Aorta (tissue), 5 donors: Measurements from ENCODE around the gene WDHD1. TPM values are rescaled to one million over a fixed set of nuclear protein-coding genes. Genes with fewer than 3 reads are reported as not detected.
A peak's percentile ranks its signal among the peaks of the same experiment; 100 is the strongest.
"Not testable (repeated sequence)": the region's sequence is repeated elsewhere in the genome, so short reads cannot be mapped to it uniquely, and the experiment has no call there.

Experiments used
- ATAC-seq: fragments of 200-7000 bp; cut with Tn5 transposase; one replicate; pipeline ENCODE4 v1.9.1; 2022; ENCODE audit warnings: moderate library complexity; ENCODE audit not compliant: low FRiP score
- DNase-seq, 2 donors: peaks; one replicate each; pipeline ENCODE4 v3.0.0-alpha.2; 2020
- H3K27ac ChIP-seq, 2 donors: one replicate each; pipeline ENCODE4 v1.5.1; 2013; ENCODE audit warnings: low read length in 2 of 2, mild to moderate bottlenecking in 2 of 2, moderate library complexity in 2 of 2, control low read depth in 1 of 2, inconsistent platforms in 1 of 2, low read depth in 1 of 2
- H3K27me3 ChIP-seq, 2 donors: one replicate each; pipeline ENCODE4 v1.6.1; 2013; ENCODE audit warnings: control low read depth in 1 of 2, low read length in 1 of 2, mild to moderate bottlenecking in 1 of 2, moderate library complexity in 1 of 2; ENCODE audit not compliant: insufficient read depth in 2 of 2, control insufficient read depth in 1 of 2
- H3K36me3 ChIP-seq, 2 donors: one replicate each; pipeline ENCODE4 v1.6.1; 2013; ENCODE audit warnings: control low read depth in 1 of 2, low read length in 1 of 2, mild to moderate bottlenecking in 1 of 2; ENCODE audit not compliant: insufficient read depth in 2 of 2, control insufficient read depth in 1 of 2
- H3K4me1 ChIP-seq, 2 donors: one replicate each; pipeline ENCODE4 v1.6.1; 2013; ENCODE audit warnings: low read length in 2 of 2, control low read depth in 1 of 2, mild to moderate bottlenecking in 1 of 2, moderate library complexity in 1 of 2; ENCODE audit not compliant: insufficient read depth in 2 of 2, control insufficient read depth in 1 of 2
- H3K4me3 ChIP-seq, 2 donors: one replicate each; pipeline ENCODE4 v1.5.1; 2013; ENCODE audit warnings: low read length in 2 of 2, control low read depth in 1 of 2, mild to moderate bottlenecking in 1 of 2
- H3K9me3 ChIP-seq: one replicate; pipeline ENCODE4 v1.6.1; 2013; ENCODE audit warnings: mild to moderate bottlenecking, low read length; ENCODE audit not compliant: control insufficient read depth
- WGBS, 2 donors: extraction: QIAGEN DNeasy Blood & Tissue Kit; methylation state at CpG; one replicate each; pipeline ENCODE4 v1.1.7; 2013; 5-methylcytosine and 5-hydroxymethylcytosine counted together
- intact Hi-C, 2 donors: fragments of 100-400 bp; cut with DNase I; formaldehyde crosslinking; loops; one replicate each; pipeline versions ENCODE4 v1.14.2 to v1.15.0; 2022
- polyA plus RNA-seq, 2 donors: library from polyadenylated mRNA; stranded (reverse); fragments of 200-250 nt; gene quantifications; one replicate each; pipeline ENCODE4 v1.2.3, GENCODE V29; 2013
- total RNA-seq, 2 donors: library from RNA; stranded (reverse); fragmentation: NEBNext Ultra II Directional; extraction: Animal tissue kit (Norgen Biotek cat#: 25700); gene quantifications; one replicate each; pipeline ENCODE4 v1.2.1, GENCODE V29; 2021
- donor health status: healthy with polysubstance abuse.
- donor health status: Bipolar disorder and iron deficiency.
- donor health status: DM: no; HTN: no; CAD: no.
- donor health status: DM: no; HTN: no; CAD: no.
- donor health status: DM: yes; HTN: yes; CAD: no.

WDHD1 gene
- total and polyA plus RNA-seq, 4 donors, result 0.25 to 2.6 (median 1.3) TPM

DNA sequence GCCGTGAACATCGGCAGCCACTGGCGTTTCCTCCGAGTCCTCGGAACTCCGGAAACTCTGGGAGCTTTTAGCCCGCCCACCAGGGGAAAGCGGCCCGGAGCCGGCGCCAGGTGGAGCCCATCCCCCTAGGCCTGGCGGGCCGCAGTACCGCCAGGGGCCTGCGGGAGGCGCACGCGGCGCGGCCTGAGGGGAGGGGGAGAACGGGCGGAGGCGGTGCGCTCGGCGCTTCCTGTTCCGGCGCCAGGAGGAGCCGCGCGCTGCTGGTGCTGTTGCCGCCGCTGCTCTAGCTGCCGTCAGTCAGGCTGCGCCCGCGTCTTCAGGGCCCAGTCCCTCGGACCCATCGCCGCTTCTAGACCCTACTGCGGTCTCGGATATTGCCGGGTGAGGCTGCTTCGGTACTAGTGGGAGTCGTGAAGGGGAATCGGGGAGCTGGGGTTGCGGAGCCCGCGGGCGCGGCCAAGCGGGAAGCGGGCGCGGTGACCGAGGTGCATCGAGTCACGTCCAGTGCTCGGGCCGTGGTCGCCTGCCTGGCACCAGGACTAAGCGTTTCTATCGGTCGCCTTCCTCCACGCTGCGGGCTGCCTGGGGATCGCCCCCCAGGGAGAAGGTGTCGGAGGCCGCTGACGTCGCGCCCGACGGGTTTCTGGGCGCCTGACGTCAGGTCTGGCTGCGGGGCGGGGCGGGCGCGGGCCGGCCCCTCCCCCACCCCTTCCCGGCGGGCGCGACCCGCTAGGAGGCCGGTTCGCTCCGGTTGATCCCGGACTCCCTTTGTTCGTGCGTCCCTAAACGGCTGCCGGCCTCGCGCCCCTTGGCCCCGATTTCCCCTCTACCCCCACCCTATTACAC is 24.7 kb upstream of the WDHD1 start, which contains the start of gene MAPK1IP1L:
Gene MAPK1IP1L (plus strand): TSS at position 225 of the 846 bp plus-strand sequence. CDS start 10,037 bp downstream, outside the sequence.
- intact Hi-C loops, result loop anchor here in 1 of 2 donors (2.0 kb wide), 1 partner anchor 17 kb away; no protein-coding TSS in a partner anchor
- no peaks in the 10 kb centered on the region for H3K9me3 ChIP-seq
- H3K27me3 ChIP-seq, result no peaks in the 10 kb centered on the region
- H3K36me3 ChIP-seq, result no peaks in the 10 kb centered on the region
- ATAC-seq, result peak; percentile 100
- H3K27ac ChIP-seq, result peak within 1 kb of the TSS; percentile 49 to 100
- peak within 1 kb of the TSS; percentile 54 to 97 for H3K4me3 ChIP-seq
- DNase-seq, result peak; percentile 94 to 97
- H3K4me1 ChIP-seq, result peaks cover 0 to 4% of the 10 kb centered on the region in 2 donors
- WGBS, 2 donors, result 0% methylated on average over 68 to 98 of the region's 98 CpGs

DNA sequence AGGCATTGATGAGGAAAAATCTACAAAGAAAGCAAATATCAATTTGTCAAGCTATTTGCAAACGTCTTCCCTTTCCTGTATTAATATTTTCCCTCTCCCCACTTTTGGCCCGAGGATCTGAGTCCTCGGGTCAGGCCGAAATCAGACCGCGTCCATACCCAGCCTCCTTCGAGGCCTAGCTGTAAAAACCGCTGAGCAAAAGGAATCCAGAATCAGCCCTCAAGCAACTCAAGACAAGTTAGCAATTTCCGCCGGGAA is 24.2 kb upstream of the WDHD1 start:
- ATAC-seq, result no peak
- Histone ChIP-seq H3K27me3 (no peaks in the 10 kb centered on the region), H3K4me3 (peak overlapping the region; percentile 8 to 9), H3K36me3 (no peaks in the 10 kb centered on the region), H3K9me3 (no peaks in the 10 kb centered on the region), H3K4me1 (peaks cover 0 to 4% of the 10 kb centered on the region in 2 donors), H3K27ac (peak overlapping the region in 1 of 2 donors; percentile 93)
- intact Hi-C loops, result no loop called here
- WGBS, 2 donors, result 1% methylated on average over 10 of the region's 10 CpGs
- DNase-seq, result no peak

DNA sequence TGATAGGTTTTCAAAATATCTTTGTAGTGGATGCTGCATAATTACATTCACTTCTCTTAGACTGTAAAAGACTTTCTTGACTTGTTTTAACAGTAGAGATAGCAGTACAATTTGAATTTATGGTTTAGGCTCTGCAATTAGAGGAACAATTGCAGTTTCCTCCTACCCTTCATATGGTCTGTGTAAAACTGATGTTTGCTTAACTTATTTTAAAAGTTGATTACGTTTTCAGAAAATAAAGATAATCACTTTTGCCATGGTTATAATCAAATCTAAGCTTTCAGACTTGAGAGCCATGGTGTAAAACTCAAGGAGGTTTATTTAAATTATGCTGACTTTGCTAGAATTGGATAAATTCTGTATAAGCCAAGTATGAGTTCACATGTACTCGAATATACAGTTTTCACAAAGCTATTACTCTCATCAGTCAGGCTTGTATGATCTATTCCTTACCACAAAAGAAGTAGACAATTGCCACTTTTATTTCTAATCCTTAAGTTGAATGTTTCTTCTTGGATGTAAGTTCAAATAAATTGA is 22.1 kb upstream of the WDHD1 start:
- Histone ChIP-seq H3K27ac (no peak overlapping the region), H3K4me1 (peaks cover 0 to 1% of the 10 kb centered on the region in 2 donors), H3K9me3 (no peaks in the 10 kb centered on the region), H3K36me3 (no peaks in the 10 kb centered on the region), H3K4me3 (no peak overlapping the region), H3K27me3 (no peaks in the 10 kb centered on the region)
- DNase-seq (no peak), ATAC-seq (no peak)
- intact Hi-C loops, result no loop called here
- 78 to 79% methylated on average over 2 of the region's 2 CpGs for WGBS, 2 donors

DNA sequence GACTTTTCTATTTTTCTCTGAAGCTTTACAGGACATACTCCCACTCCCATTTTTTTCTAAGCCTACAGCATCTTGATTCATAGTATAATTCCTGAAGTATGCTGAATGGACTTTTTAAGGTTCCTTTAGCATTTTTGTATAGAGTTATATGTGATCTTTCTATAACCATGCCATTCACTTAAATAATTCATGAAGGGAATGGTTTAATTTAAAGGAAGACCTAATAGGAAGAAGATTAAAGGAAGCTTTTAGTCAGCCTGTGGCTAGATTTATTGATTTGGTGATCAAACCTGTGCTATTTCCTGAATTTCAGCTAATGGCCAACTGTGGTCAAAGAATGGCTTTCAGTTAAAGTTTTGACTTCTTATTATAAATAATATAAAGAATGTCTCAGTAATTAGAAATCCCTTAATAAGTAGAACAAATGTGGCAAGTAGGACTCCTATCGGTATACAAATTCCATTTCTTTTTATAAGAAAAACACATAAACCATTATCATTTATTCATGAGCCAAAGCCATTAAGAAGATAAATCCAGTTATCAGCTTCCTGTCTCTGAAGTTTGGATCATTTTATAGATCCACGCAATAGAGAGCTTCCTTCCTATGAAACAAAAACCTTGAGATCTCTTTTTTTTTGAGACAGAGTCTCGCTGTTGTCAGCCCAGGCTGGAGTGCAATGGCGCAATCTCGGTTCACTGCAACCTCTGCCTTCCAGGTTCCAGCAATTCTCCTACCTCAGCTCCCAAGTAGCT is 20.6 kb upstream of the WDHD1 start:
- DNase-seq (no peak), ATAC-seq (no peak)
- Histone ChIP-seq H3K4me1 (no peaks in the 10 kb centered on the region), H3K9me3 (no peaks in the 10 kb centered on the region), H3K36me3 (peaks cover 0 to 2% of the 10 kb centered on the region in 2 donors), H3K4me3 (no peak overlapping the region), H3K27ac (no peak overlapping the region), H3K27me3 (no peaks in the 10 kb centered on the region)
- 96 to 97% methylated on average over 5 of the region's 5 CpGs for WGBS, 2 donors
- intact Hi-C loops, result no loop called here

DNA sequence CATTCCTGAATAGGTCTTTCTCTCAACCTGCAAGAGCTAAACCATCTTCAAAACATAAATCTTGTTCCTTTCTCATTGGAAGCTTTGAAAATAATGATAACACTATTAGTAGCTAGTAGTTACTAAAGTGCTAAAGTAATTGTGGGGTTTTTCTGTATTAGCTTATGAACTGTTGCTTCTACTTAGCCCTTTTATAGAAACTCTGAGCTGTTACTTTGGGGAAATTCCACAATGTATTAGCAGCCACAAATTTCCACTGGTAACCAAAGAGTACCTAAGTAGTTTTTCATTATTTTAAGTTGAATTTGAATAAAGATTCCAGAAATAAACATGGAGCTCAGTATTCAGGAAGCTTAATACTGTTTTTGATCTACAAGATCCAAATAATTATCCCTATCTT is 18.2 kb upstream of the WDHD1 start:
- no peak for DNase-seq
- Histone ChIP-seq H3K9me3 (no peaks in the 10 kb centered on the region), H3K4me1 (no peaks in the 10 kb centered on the region), H3K4me3 (no peak overlapping the region), H3K36me3 (peaks cover 0 to 2% of the 10 kb centered on the region in 2 donors), H3K27me3 (no peaks in the 10 kb centered on the region), H3K27ac (no peak overlapping the region)
- no peak for ATAC-seq
- intact Hi-C loops, result no loop called here

DNA sequence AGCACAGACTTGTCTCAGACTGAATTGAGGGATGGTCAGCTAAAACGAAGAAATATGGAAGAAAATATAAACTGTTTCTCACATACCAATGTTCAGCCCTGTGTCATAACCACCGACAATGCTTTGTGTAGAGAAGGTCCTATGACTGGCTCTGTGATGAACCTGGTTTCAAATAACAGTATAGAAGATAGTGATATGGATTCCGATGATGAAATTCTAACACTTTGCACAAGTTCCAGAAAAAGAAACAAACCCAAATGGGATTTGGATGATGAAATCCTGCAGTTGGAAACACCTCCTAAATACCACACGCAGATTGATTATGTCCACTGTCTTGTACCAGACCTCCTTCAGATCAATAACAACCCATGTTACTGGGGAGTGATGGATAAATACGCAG is 16.6 kb upstream of the WDHD1 start:
- Histone ChIP-seq H3K27ac (no peak overlapping the region), H3K36me3 (peaks cover 0 to 2% of the 10 kb centered on the region in 2 donors), H3K27me3 (no peaks in the 10 kb centered on the region), H3K4me3 (no peak overlapping the region), H3K9me3 (no peaks in the 10 kb centered on the region), H3K4me1 (no peaks in the 10 kb centered on the region)
- ATAC-seq (no peak), DNase-seq (no peak)
- 94% methylated on average over 5 of the region's 5 CpGs for WGBS, 2 donors
- intact Hi-C loops, result no loop called here

DNA sequence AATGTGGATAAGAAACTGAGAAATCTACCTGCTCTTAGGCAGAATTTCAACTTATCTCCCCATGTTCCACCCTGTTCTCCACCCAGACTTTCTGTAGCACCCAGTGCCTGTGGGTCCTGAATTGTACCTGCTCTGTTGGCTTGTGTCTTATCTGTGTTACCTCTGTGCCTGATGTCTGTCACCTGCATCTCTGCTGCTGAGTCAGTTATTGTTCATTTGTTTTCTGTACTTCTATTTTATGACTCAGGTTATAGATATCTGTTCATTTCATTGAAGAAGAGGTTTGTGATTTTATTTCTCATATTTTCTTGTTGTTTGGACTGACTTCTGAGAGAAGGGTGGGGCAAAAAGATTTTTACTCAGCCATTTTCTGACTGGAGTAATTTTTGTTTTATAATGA is 11.8 kb upstream of the WDHD1 start:
- H3K36me3 ChIP-seq, result peaks cover 0 to 2% of the 10 kb centered on the region in 2 donors
- H3K27ac ChIP-seq, result no peak overlapping the region
- no peak overlapping the region for H3K4me3 ChIP-seq
- ATAC-seq, result no peak
- no peaks in the 10 kb centered on the region for H3K9me3 ChIP-seq
- no peaks in the 10 kb centered on the region for H3K4me1 ChIP-seq
- DNase-seq, result no peak
- intact Hi-C loops, result no loop called here
- H3K27me3 ChIP-seq, result no peaks in the 10 kb centered on the region

DNA sequence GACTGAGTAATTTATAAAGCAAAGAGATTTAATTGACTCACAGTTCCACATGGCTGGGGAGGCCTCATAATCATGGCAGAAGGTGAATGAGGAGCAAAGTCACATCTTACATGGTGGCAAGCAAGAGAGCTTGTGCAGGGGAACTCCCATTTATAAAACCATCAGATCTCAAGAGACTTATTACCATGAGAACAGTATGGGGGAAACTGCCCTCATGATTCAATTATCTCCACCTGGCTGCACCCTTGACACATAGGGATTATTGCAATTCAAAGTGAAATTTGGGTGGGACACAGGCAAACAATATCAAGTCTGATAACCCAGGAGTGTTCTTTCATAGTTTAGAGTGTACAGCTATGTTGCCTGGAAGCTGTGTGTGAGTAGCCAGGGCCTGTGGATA is 11.1 kb upstream of the WDHD1 start:
- H3K27me3 ChIP-seq, intact Hi-C loops, H3K9me3 ChIP-seq, H3K4me1 ChIP-seq, H3K27ac ChIP-seq, DNase-seq, ATAC-seq, H3K36me3 ChIP-seq, H3K4me3 ChIP-seq: not testable (repeated sequence)
